Liver (tissue), 9 donors: ENCODE data around the gene PARP8. TPM values are rescaled to one million over a fixed set of nuclear protein-coding genes. Genes with fewer than 3 reads are reported as not detected.

Experiments used
- DNase-seq: peaks from one replicate; pipeline ENCODE4 v3.0.0-alpha.2; 2017; ENCODE audit warnings: low spot score
- H3K27ac ChIP-seq, 2 donors: one replicate each; pipeline ENCODE4 v1.7.0; 2013; ENCODE audit warnings: inconsistent platforms in 2 of 2, low read length in 2 of 2, control low read depth in 1 of 2, low read depth in 1 of 2, mild to moderate bottlenecking in 1 of 2
- H3K27me3 ChIP-seq, 4 donors: one replicate each; pipeline versions ENCODE4 v1.6.1 to v1.7.0; 2013; ENCODE audit warnings: low read length in 3 of 4, inconsistent platforms in 1 of 4, mild to moderate bottlenecking in 1 of 4, moderate library complexity in 1 of 4; ENCODE audit not compliant: control insufficient read depth in 4 of 4, insufficient read depth in 4 of 4
- H3K36me3 ChIP-seq, 4 donors: one replicate each; pipeline versions ENCODE4 v1.6.1 to v1.7.0; 2013; ENCODE audit warnings: low read length in 3 of 4, mild to moderate bottlenecking in 3 of 4, low read depth in 1 of 4, moderate library complexity in 1 of 4; ENCODE audit not compliant: control insufficient read depth in 4 of 4, insufficient read depth in 3 of 4
- H3K4me1 ChIP-seq, 4 donors: one replicate each; pipeline versions ENCODE4 v1.6.1 to v1.7.0; 2013; ENCODE audit warnings: low read length in 3 of 4, mild to moderate bottlenecking in 3 of 4, moderate library complexity in 1 of 4; ENCODE audit not compliant: control insufficient read depth in 4 of 4, insufficient read depth in 4 of 4
- H3K4me3 ChIP-seq, 3 donors: one replicate each; pipeline versions ENCODE4 v1.6.1 to v1.7.0; 2013; ENCODE audit warnings: low read length in 3 of 3, control low read depth in 1 of 3, low read depth in 1 of 3, mild to moderate bottlenecking in 1 of 3
- H3K9ac ChIP-seq, 2 donors: one replicate each; pipeline ENCODE4 v1.7.0; 2013; ENCODE audit warnings: low read length in 2 of 2, mild to moderate bottlenecking in 2 of 2, moderate library complexity in 2 of 2, control low read depth in 1 of 2, low read depth in 1 of 2
- H3K9me3 ChIP-seq, 4 donors: one replicate each; pipeline versions ENCODE4 v1.6.1 to v1.7.0; 2013; ENCODE audit warnings: low read length in 3 of 4; ENCODE audit not compliant: control insufficient read depth in 4 of 4
- EGR1 ChIP-seq, 2 donors: IDR thresholded peaks; 2 replicates each; pipeline ENCODE4 v1.6.1; 2016 to 2018; ENCODE audit warnings: antibody characterized with exemption in 2 of 2, low read depth in 2 of 2
- FOXA1 ChIP-seq: IDR thresholded peaks from 2 replicates; pipeline ENCODE4 v1.6.1; 2016; ENCODE audit warnings: antibody characterized with exemption
- GABPA ChIP-seq, 2 donors: IDR thresholded peaks in 1 of 2; conservative IDR thresholded peaks in 1 of 2; 2 replicates each; pipeline ENCODE4 v1.6.1; 2016; ENCODE audit warnings: antibody characterized with exemption in 2 of 2, mild to moderate bottlenecking in 1 of 2, moderate library complexity in 1 of 2
- HNF4A ChIP-seq, 2 donors: conservative IDR thresholded peaks; 2 replicates each; pipeline ENCODE4 v1.6.1; 2016; ENCODE audit warnings: antibody characterized with exemption in 2 of 2, mild to moderate bottlenecking in 2 of 2
- HNF4G ChIP-seq: IDR thresholded peaks from 2 replicates; pipeline ENCODE4 v1.6.1; 2016; ENCODE audit warnings: antibody characterized with exemption
- JUND ChIP-seq, 2 donors: IDR thresholded peaks; 2 replicates each; pipeline ENCODE4 v1.6.1; 2016; ENCODE audit warnings: antibody characterized with exemption in 2 of 2
- NR2F2 ChIP-seq: IDR thresholded peaks from 2 replicates; pipeline ENCODE4 v1.6.1; 2016; ENCODE audit warnings: antibody characterized with exemption
- RAD21 ChIP-seq, 2 donors: IDR thresholded peaks; 2 replicates each; pipeline ENCODE4 v1.6.1; 2016; ENCODE audit warnings: antibody characterized with exemption in 2 of 2, mild to moderate bottlenecking in 2 of 2
- RXRA ChIP-seq, 2 donors: IDR thresholded peaks; 2 replicates each; pipeline ENCODE4 v1.6.1; 2017 to 2018; ENCODE audit warnings: antibody characterized with exemption in 2 of 2, mild to moderate bottlenecking in 1 of 2
- SP1 ChIP-seq: IDR thresholded peaks from 2 replicates; pipeline ENCODE4 v1.6.1; 2018; ENCODE audit warnings: antibody characterized with exemption, mild to moderate bottlenecking
- TAF1 ChIP-seq: conservative IDR thresholded peaks from 2 replicates; pipeline ENCODE4 v1.6.1; 2016; ENCODE audit warnings: antibody characterized with exemption, mild to moderate bottlenecking
- YY1 ChIP-seq: IDR thresholded peaks from 2 replicates; pipeline ENCODE4 v1.6.1; 2016; ENCODE audit warnings: antibody characterized with exemption, mild to moderate bottlenecking
- ZBTB33 ChIP-seq: IDR thresholded peaks from 2 replicates; pipeline ENCODE4 v1.6.1; 2016; ENCODE audit warnings: antibody characterized with exemption
- WGBS: extraction: QIAGEN DNeasy Blood & Tissue Kit; methylation state at CpG from one replicate; pipeline ENCODE4 v1.1.7; 2013; 5-methylcytosine and 5-hydroxymethylcytosine counted together
- polyA plus RNA-seq, 2 donors: library from polyadenylated mRNA; stranded (reverse) in 1 of 2; unstranded in 1 of 2; fragments of 200-250 nt in 1 of 2; fragments of >200 nt in 1 of 2; fragmentation: Nextera tagmentation in 1 of 2; extraction: Ambion mirVana in 1 of 2; gene quantifications; one replicate each; pipeline versions ENCODE4 v1.2.1 to v1.2.3, GENCODE V29; 2013 to 2015
- total RNA-seq, 2 donors: library from RNA; depleted of rRNA; stranded (reverse); fragments of >200 nt; gene quantifications; one replicate each; pipeline ENCODE4 v1.2.3, GENCODE V29; 2014
- TF ChIP-seq, protein P1 (sequence below): fragments of 150-350 bp; IDR thresholded peaks from 2 replicates; pipeline ENCODE4 v1.5.1; 2017; ENCODE audit warnings: improper control_type of control experiment, low read depth, low read length; ENCODE audit not compliant: missing input control
- TF ChIP-seq, protein P2 (sequence below): IDR thresholded peaks from 2 replicates; pipeline ENCODE4 v1.6.1; 2016; ENCODE audit warnings: antibody characterized with exemption, mild to moderate bottlenecking
- TF ChIP-seq, protein P3 (sequence below): IDR thresholded peaks from 2 replicates; pipeline ENCODE4 v1.6.1; 2016; ENCODE audit warnings: antibody characterized with exemption
- donor health status: healthy.
- donor health status: healthy.
- donor health status: healthy.
- donor health status: healthy.
- donor health status: healthy.

PARP8 gene
- total and polyA plus RNA-seq, 4 donors = 3.9 to 16.0 (median 7.1) TPM

- TF ChIP-seq NR2F2 = no peak
- TF ChIP-seq GABPA (IDR thresholded peaks at IDR 0.05 in 1 of 2, conservative IDR thresholded peaks at IDR 0.05 in 1 of 2) = no peak
- no peak for TF ChIP-seq JUND (IDR thresholded peaks at IDR 0.05)
- no peak for TF ChIP-seq HNF4A (conservative IDR thresholded peaks at IDR 0.05)
- TF ChIP-seq, protein P1, sequence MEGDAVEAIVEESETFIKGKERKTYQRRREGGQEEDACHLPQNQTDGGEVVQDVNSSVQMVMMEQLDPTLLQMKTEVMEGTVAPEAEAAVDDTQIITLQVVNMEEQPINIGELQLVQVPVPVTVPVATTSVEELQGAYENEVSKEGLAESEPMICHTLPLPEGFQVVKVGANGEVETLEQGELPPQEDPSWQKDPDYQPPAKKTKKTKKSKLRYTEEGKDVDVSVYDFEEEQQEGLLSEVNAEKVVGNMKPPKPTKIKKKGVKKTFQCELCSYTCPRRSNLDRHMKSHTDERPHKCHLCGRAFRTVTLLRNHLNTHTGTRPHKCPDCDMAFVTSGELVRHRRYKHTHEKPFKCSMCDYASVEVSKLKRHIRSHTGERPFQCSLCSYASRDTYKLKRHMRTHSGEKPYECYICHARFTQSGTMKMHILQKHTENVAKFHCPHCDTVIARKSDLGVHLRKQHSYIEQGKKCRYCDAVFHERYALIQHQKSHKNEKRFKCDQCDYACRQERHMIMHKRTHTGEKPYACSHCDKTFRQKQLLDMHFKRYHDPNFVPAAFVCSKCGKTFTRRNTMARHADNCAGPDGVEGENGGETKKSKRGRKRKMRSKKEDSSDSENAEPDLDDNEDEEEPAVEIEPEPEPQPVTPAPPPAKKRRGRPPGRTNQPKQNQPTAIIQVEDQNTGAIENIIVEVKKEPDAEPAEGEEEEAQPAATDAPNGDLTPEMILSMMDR = no peak
- no peak for TF ChIP-seq RXRA (IDR thresholded peaks at IDR 0.05)
- TF ChIP-seq EGR1 (IDR thresholded peaks at IDR 0.05; ENCODE audit: low read depth in 2 of 2) = no peak
- TF ChIP-seq, protein P2, sequence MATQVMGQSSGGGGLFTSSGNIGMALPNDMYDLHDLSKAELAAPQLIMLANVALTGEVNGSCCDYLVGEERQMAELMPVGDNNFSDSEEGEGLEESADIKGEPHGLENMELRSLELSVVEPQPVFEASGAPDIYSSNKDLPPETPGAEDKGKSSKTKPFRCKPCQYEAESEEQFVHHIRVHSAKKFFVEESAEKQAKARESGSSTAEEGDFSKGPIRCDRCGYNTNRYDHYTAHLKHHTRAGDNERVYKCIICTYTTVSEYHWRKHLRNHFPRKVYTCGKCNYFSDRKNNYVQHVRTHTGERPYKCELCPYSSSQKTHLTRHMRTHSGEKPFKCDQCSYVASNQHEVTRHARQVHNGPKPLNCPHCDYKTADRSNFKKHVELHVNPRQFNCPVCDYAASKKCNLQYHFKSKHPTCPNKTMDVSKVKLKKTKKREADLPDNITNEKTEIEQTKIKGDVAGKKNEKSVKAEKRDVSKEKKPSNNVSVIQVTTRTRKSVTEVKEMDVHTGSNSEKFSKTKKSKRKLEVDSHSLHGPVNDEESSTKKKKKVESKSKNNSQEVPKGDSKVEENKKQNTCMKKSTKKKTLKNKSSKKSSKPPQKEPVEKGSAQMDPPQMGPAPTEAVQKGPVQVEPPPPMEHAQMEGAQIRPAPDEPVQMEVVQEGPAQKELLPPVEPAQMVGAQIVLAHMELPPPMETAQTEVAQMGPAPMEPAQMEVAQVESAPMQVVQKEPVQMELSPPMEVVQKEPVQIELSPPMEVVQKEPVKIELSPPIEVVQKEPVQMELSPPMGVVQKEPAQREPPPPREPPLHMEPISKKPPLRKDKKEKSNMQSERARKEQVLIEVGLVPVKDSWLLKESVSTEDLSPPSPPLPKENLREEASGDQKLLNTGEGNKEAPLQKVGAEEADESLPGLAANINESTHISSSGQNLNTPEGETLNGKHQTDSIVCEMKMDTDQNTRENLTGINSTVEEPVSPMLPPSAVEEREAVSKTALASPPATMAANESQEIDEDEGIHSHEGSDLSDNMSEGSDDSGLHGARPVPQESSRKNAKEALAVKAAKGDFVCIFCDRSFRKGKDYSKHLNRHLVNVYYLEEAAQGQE = no peak
- TF ChIP-seq, protein P3, sequence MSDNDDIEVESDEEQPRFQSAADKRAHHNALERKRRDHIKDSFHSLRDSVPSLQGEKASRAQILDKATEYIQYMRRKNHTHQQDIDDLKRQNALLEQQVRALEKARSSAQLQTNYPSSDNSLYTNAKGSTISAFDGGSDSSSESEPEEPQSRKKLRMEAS = no peak
- no peak for TF ChIP-seq TAF1
- Histone ChIP-seq H3K4me3 (no peak overlapping the region), H3K9ac (no peak overlapping the region), H3K9me3 (no peaks in the 10 kb centered on the region), H3K27ac (no peak overlapping the region), H3K27me3 (no peaks in the 10 kb centered on the region), H3K36me3 (no peaks in the 10 kb centered on the region), H3K4me1 (peaks cover 0 to 2% (median 0%) of the 10 kb centered on the region in 4 donors)
- WGBS = 63% methylated on average over 3 of the region's 3 CpGs
- DNase-seq = no peak
These were observed 190.1 kb downstream of the PARP8 start for GRCh38 chr5:50856401-50857119.

- Histone ChIP-seq H3K9ac (no peak overlapping the region), H3K9me3 (no peaks in the 10 kb centered on the region), H3K27me3 (peaks cover 0 to 7% (median 0%) of the 10 kb centered on the region in 4 donors), H3K4me1 (no peaks in the 10 kb centered on the region), H3K27ac (no peak overlapping the region), H3K36me3 (no peaks in the 10 kb centered on the region), H3K4me3 (no peak overlapping the region)
- WGBS = 84% methylated on average over 3 of the region's 3 CpGs
- no peak for DNase-seq
- TF ChIP-seq HNF4A (conservative IDR thresholded peaks at IDR 0.05) (no peak), EGR1 (IDR thresholded peaks at IDR 0.05; ENCODE audit: low read depth in 2 of 2) (no peak), NR2F2 (no peak), SP1 (no peak), GABPA (IDR thresholded peaks at IDR 0.05 in 1 of 2, conservative IDR thresholded peaks at IDR 0.05 in 1 of 2) (no peak), RXRA (IDR thresholded peaks at IDR 0.05) (no peak), ZBTB33 (no peak), TAF1 (no peak), JUND (IDR thresholded peaks at IDR 0.05) (no peak), RAD21 (IDR thresholded peaks at IDR 0.05) (no peak), FOXA1 (no peak), YY1 (no peak), HNF4G (no peak)
- TF ChIP-seq, protein P1 = no peak
- TF ChIP-seq, protein P3 = no peak
These were observed 197.2 kb downstream of the PARP8 start for GRCh38 chr5:50863534-50864170.
